Endothelial cell of umbilical vein (primary cell): ENCODE results near the gene CDK11B. TPM values are rescaled to one million over a fixed set of nuclear protein-coding genes. Genes with fewer than 3 reads are reported as not detected.

Source experiments
- BruUV-seq: library from RNA; stranded (reverse); fragments of 400-500 nt; replicated peaks from 2 replicates; lab custom pipeline; 2021; lab: Mats Ljungman, UMichigan
- CTCF ChIA-PET: fragments of 300-600, 350-600 bp; sonication (Branson Sonifier 250); formaldehyde crosslinking; loops from one replicate; lab custom pipeline; 2021; ENCODE audit warnings: antibody characterized with exemption, inconsistent platforms; lab: Charles Lee
- POLR2A ChIA-PET: fragments of 300-600, 350-600 bp; sonication (Branson Sonifier 250); formaldehyde crosslinking; loops from one replicate; lab custom pipeline; 2021; ENCODE audit warnings: antibody characterized with exemption, inconsistent platforms; lab: Charles Lee
- DNase-seq: peaks from one replicate; pipeline ENCODE4 v3.0.0-alpha.2; 2011; ENCODE audit warnings: low read depth, low spot score
- FAIRE-seq: peaks from 2 replicates; lab custom pipeline; 2011; peaks lifted over from hg19 to GRCh38; lab: Jason Lieb, UNC
- H2AFZ ChIP-seq: 2 replicates; pipeline ENCODE4 v1.6.0; 2012; ENCODE audit warnings: low read depth, low read length, control low read depth, inconsistent platforms
- H3K27ac ChIP-seq: 2 replicates; pipeline ENCODE4 v1.5.1; 2011; ENCODE audit warnings: low read depth, mild to moderate bottlenecking, control low read depth, low read length, moderate library complexity; ENCODE audit not compliant: insufficient read depth
- H3K27me3 ChIP-seq, 2 experiments: 2 replicates each; pipeline versions ENCODE4 v1.6.0 to v1.6.1; 2011; ENCODE audit warnings: low read length in 2 of 2, mixed read lengths in 1 of 2; ENCODE audit not compliant: control insufficient read depth in 2 of 2, insufficient read depth in 2 of 2
- H3K36me3 ChIP-seq, 2 experiments: 2 replicates in 1 of 2; 3 replicates in 1 of 2; pipeline ENCODE4 v1.5.1; 2011; ENCODE audit warnings: low read length in 2 of 2, mild to moderate bottlenecking in 1 of 2, moderate library complexity in 1 of 2; ENCODE audit not compliant: control insufficient read depth in 2 of 2, insufficient read depth in 2 of 2; ENCODE audit errors: extremely low read depth in 1 of 2
- H3K4me1 ChIP-seq: 3 replicates; pipeline ENCODE4 v1.5.1; 2011; ENCODE audit warnings: mild to moderate bottlenecking, low read length; ENCODE audit not compliant: control insufficient read depth, insufficient read depth; ENCODE audit errors: extremely low read depth
- H3K4me2 ChIP-seq: 2 replicates; pipeline ENCODE4 v1.6.1; 2011; ENCODE audit warnings: low read length, control low read depth, mixed read lengths; ENCODE audit not compliant: insufficient read depth
- H3K4me3 ChIP-seq, 3 experiments: fragments of 200-600 bp in 1 of 3; sonication (generic), shearing (Covaris generic) in 1 of 3; replicated peaks in 1 of 3; 2 replicates each; pipeline ENCODE4 v1.5.1; 2011 to 2016; ENCODE audit warnings: control low read depth in 3 of 3, low read length in 3 of 3, mild to moderate bottlenecking in 2 of 3, inconsistent platforms in 1 of 3, low read depth in 1 of 3, moderate library complexity in 1 of 3; ENCODE audit not compliant: insufficient read depth in 1 of 3
- H3K79me2 ChIP-seq: 2 replicates; pipeline ENCODE4 v1.6.0; 2012; ENCODE audit warnings: low read length, inconsistent platforms; ENCODE audit not compliant: control insufficient read depth, insufficient read depth
- H3K9ac ChIP-seq: replicated peaks from 2 replicates; pipeline ENCODE3; 2011; ENCODE audit warnings: low read length, control low read depth; ENCODE audit not compliant: insufficient read depth; ENCODE audit errors: extremely low read depth
- H3K9me1 ChIP-seq: replicated peaks from 3 replicates; pipeline ENCODE4 v1.6.0; 2011; ENCODE audit warnings: mild to moderate bottlenecking, low read length; ENCODE audit not compliant: control insufficient read depth, insufficient read depth; ENCODE audit errors: extremely low read depth
- H3K9me3 ChIP-seq: replicated peaks from 2 replicates; pipeline ENCODE4 v1.5.1; 2012; ENCODE audit warnings: low read length, inconsistent platforms; ENCODE audit not compliant: control insufficient read depth, insufficient read depth
- H4K20me1 ChIP-seq: replicated peaks from 2 replicates; pipeline ENCODE3; 2011; ENCODE audit warnings: mild to moderate bottlenecking, low read length; ENCODE audit not compliant: control insufficient read depth, insufficient read depth; ENCODE audit errors: extremely low read depth
- CTCF ChIP-seq, 2 donors: IDR thresholded peaks; 1 replicate in 1 of 2; 2 replicates in 1 of 2; pipeline ENCODE4 v1.5.1; 2011; ENCODE audit warnings: low read length in 2 of 2, mild to moderate bottlenecking in 2 of 2, moderate library complexity in 2 of 2, control low read depth in 1 of 2, inconsistent platforms in 1 of 2, low read depth in 1 of 2; ENCODE audit not compliant: insufficient read depth in 1 of 2; ENCODE audit errors: extremely low read depth in 1 of 2
- EZH2 ChIP-seq: IDR thresholded peaks from 2 replicates; pipeline ENCODE4 v1.6.1; 2012; ENCODE audit warnings: borderline replicate concordance, low read depth, mild to moderate bottlenecking, moderate library complexity, low read length, inconsistent platforms; ENCODE audit not compliant: severe bottlenecking
- FOS ChIP-seq: IDR thresholded peaks from 2 replicates; pipeline ENCODE4 v1.6.1; 2011; ENCODE audit warnings: mild to moderate bottlenecking, low read length, moderate library complexity, borderline replicate concordance; ENCODE audit not compliant: insufficient read depth
- GATA2 ChIP-seq: IDR thresholded peaks from 2 replicates; pipeline ENCODE4 v1.7.0; 2011; ENCODE audit warnings: low read depth, mild to moderate bottlenecking, moderate library complexity, mixed read lengths, low read length; ENCODE audit not compliant: insufficient read length, insufficient read depth
- JUN ChIP-seq: IDR thresholded peaks from 2 replicates; pipeline ENCODE4 v1.6.1; 2011; ENCODE audit warnings: borderline replicate concordance, low read depth; ENCODE audit not compliant: insufficient read length, insufficient read depth
- MAX ChIP-seq: IDR thresholded peaks from 2 replicates; pipeline ENCODE4 v1.6.1; 2011; ENCODE audit not compliant: insufficient read depth, insufficient read length
- MYC ChIP-seq: IDR thresholded peaks from one replicate; pipeline ENCODE4 v1.6.1; 2011; ENCODE audit warnings: mild to moderate bottlenecking, low read depth, low read length
- POLR2A ChIP-seq: IDR thresholded peaks from 2 replicates; pipeline ENCODE4 v1.6.1; 2012; ENCODE audit warnings: low read depth, mild to moderate bottlenecking, control low read depth, low read length
- POLR2AphosphoS5 ChIP-seq: IDR thresholded peaks from 2 replicates; pipeline ENCODE4 v1.6.1; 2012; ENCODE audit warnings: low read depth, mild to moderate bottlenecking, control low read depth, low read length, moderate library complexity; ENCODE audit not compliant: insufficient read depth
- dilution Hi-C: fragments of 300-500 bp; cut with MboI; formaldehyde crosslinking; loops from one replicate; pipeline ENCODE4 v1.15.0; 2019; ENCODE audit warnings: low sequenced_read_pairs; ENCODE audit not compliant: extremely low pct_ligation_motif_present
- intact Hi-C: fragments of 100-400 bp; cut with micrococcal nuclease; formaldehyde crosslinking; loops from one replicate; pipeline ENCODE4 v1.10.0; 2022
- polyA plus RNA-seq, 4 experiments: library from polyadenylated mRNA; depleted of rRNA in 3 of 4; stranded (reverse) in 3 of 4; unstranded in 1 of 4; fragments of >200 nt; gene quantifications; 2 replicates each; pipeline versions ENCODE4 v1.2.1 to v1.2.3, GENCODE V29; 2011 to 2012; ENCODE audit warnings: missing spikeins in 1 of 4
- total RNA-seq: library from RNA; stranded (reverse); gene quantifications from 2 replicates; pipeline ENCODE4 v1.2.3, GENCODE V29; 2021

CDK11B gene
- total and polyA plus RNA-seq, 2 donors (not counting 3 experiments of a cell fraction or from before 2014, with no cell fraction given): 16.4 to 32.0 TPM

- Histone ChIP-seq H3K4me1 (no peaks in the 10 kb centered on the region), H3K36me3 (no peaks in the 10 kb centered on the region), H4K20me1 (no peaks in the 10 kb centered on the region), H3K27me3 (peaks cover 0 to 5% of the 10 kb centered on the region in 2 experiments), H3K27ac (no peak overlapping the region), H3K4me3 (no peak overlapping the region), H3K79me2 (no peaks in the 10 kb centered on the region), H3K9me1 (no peaks in the 10 kb centered on the region), H3K9me3 (no peaks in the 10 kb centered on the region), H3K9ac (no peak overlapping the region), H2AFZ (no peak overlapping the region), H3K4me2 (no peak overlapping the region)
- BruUV-seq: no TSS peak
- ChIA-PET CTCF (no interaction called here), POLR2A (no interaction called here)
- dilution Hi-C loops (no loop called here), intact Hi-C loops (no loop called here)
- DNase-seq: no peak
- no peak for TF ChIP-seq MYC
- TF ChIP-seq MAX: no peak
- TF ChIP-seq CTCF (IDR thresholded peaks at IDR 0.05; ENCODE audit: extremely low read depth in 1 of 2, insufficient read depth in 1 of 2, low read depth in 1 of 2, low read length in 2 of 2): no peak
- no peak for TF ChIP-seq FOS
- no peak for TF ChIP-seq GATA2
- TF ChIP-seq JUN: no peak
- no peak for TF ChIP-seq EZH2
- TF ChIP-seq POLR2A: no peak
- no peak for TF ChIP-seq POLR2AphosphoS5
- FAIRE-seq: no peak
Measured at GRCh38 chr1:1624443-1625403, 34.1 kb downstream of the CDK11B start.
